Muscle of arm (tissue), 12 donors: ENCODE measurements around the gene SARDH. TPM values are rescaled to one million over a fixed set of nuclear protein-coding genes. Genes with fewer than 3 reads are reported as not detected.

Experiments used
- DNase-seq: peaks from one replicate; pipeline ENCODE4 v3.0.0-alpha.2; 2013
- polyA plus RNA-seq, 12 donors: library from polyadenylated mRNA; unstranded; fragments of 120-200 nt; gene quantifications; one replicate each; pipeline ENCODE4 v1.2.1, GENCODE V29; 2013; ENCODE audit not compliant: insufficient read length in 12 of 12

Gene SARDH
- polyA plus RNA-seq, 12 donors, result 3.6 to 7.4 (median 4.4) TPM; not detected in 1

GRCh38 chr9:133672503-133673257 is 65.5 kb downstream of the SARDH start:
- DNase-seq, result no peak

GRCh38 chr9:133671371-133671770 is 66.8 kb downstream of the SARDH start:
- DNase-seq, result no peak

- DNase-seq, result no peak
These were observed 67.7 kb downstream of the SARDH start for GRCh38 chr9:133670466-133670865.

GRCh38 chr9:133669182-133669801 is 68.9 kb downstream of the SARDH start:
- DNase-seq, result no peak

GRCh38 chr9:133667759-133668450 is 70.2 kb downstream of the SARDH start:
- DNase-seq, result no peak

GRCh38 chr9:133666845-133667244 is 71.3 kb downstream of the SARDH start:
- DNase-seq, result no peak

- DNase-seq, result no peak
These were observed 71.8 kb downstream of the SARDH start for GRCh38 chr9:133666387-133666786.

- no peak for DNase-seq
These were observed 72.6 kb downstream of the SARDH start for GRCh38 chr9:133665535-133665934.

GRCh38 chr9:133665096-133665495 is 73.1 kb downstream of the SARDH start:
- no peak for DNase-seq

GRCh38 chr9:133664173-133665050 is 73.7 kb downstream of the SARDH start:
- DNase-seq, result no peak

- no peak for DNase-seq
These were observed 76.2 kb downstream of the SARDH start for GRCh38 chr9:133661846-133662540.

- no peak for DNase-seq
These were observed 78.6 kb downstream of the SARDH start for GRCh38 chr9:133659516-133659915.

- no peak for DNase-seq
These were observed 79.4 kb downstream of the SARDH start for GRCh38 chr9:133658442-133659431.

- no peak for DNase-seq
These were observed 81.0 kb downstream of the SARDH start for GRCh38 chr9:133657120-133657661.

GRCh38 chr9:133656211-133657119 is 81.7 kb downstream of the SARDH start:
- DNase-seq, result no peak

GRCh38 chr9:133655701-133656100 is 82.5 kb downstream of the SARDH start:
- DNase-seq, result no peak

GRCh38 chr9:133654736-133655657 is 83.2 kb downstream of the SARDH start:
- DNase-seq, result no peak
